Amniotic epithelial cell (primary cell): ENCODE results near the gene SRGAP3.

Source experiments
- DNase-seq: peaks from one replicate; pipeline ENCODE4 v3.0.0-alpha.2; 2010; ENCODE audit warnings: low read depth

SRGAP3 gene

GRCh38 chr3:9253327-9253726, 3.9 kb upstream of the SRGAP3 start:
- peak; percentile 10 for DNase-seq

- DNase-seq: no peak
Measured at GRCh38 chr3:9251055-9251786, 1.8 kb upstream of the SRGAP3 start.

GRCh38 chr3:9250236-9250635, 790 bp upstream of the SRGAP3 start:
- no peak for DNase-seq

- no peak for DNase-seq
Measured at GRCh38 chr3:9248522-9249271, 749 bp downstream of the SRGAP3 start.

GRCh38 chr3:9247941-9248521, 1.4 kb downstream of the SRGAP3 start:
- no peak for DNase-seq

GRCh38 chr3:9247361-9247940, 2.0 kb downstream of the SRGAP3 start:
- DNase-seq: no peak

- DNase-seq: no peak
Measured at GRCh38 chr3:9246189-9246588, 3.3 kb downstream of the SRGAP3 start.

GRCh38 chr3:9244495-9245183, 4.8 kb downstream of the SRGAP3 start:
- DNase-seq: no peak

- DNase-seq: no peak
Measured at GRCh38 chr3:9241956-9242355, 7.5 kb downstream of the SRGAP3 start.

GRCh38 chr3:9239680-9240079, 9.8 kb downstream of the SRGAP3 start:
- DNase-seq: no peak

GRCh38 chr3:9238721-9239295, 10.6 kb downstream of the SRGAP3 start:
- no peak for DNase-seq

GRCh38 chr3:9238276-9238675, 11.2 kb downstream of the SRGAP3 start:
- DNase-seq: no peak

- no peak for DNase-seq
Measured at GRCh38 chr3:9233814-9234600, 15.4 kb downstream of the SRGAP3 start.

GRCh38 chr3:9233101-9233500, 16.3 kb downstream of the SRGAP3 start:
- DNase-seq: no peak

- DNase-seq: no peak
Measured at GRCh38 chr3:9231937-9232336, 17.5 kb downstream of the SRGAP3 start.

- DNase-seq: no peak
Measured at GRCh38 chr3:9231471-9231870, 18.0 kb downstream of the SRGAP3 start.

GRCh38 chr3:9231006-9231405, 18.4 kb downstream of the SRGAP3 start:
- no peak for DNase-seq

- DNase-seq: peak; percentile 67
Measured at GRCh38 chr3:9230596-9230995, 18.9 kb downstream of the SRGAP3 start.

- DNase-seq: peak; percentile 16
Measured at GRCh38 chr3:9229879-9230278, 19.6 kb downstream of the SRGAP3 start.

- DNase-seq: peak; percentile 18
Measured at GRCh38 chr3:9229325-9229724, 20.1 kb downstream of the SRGAP3 start.

GRCh38 chr3:9226326-9226725, 23.1 kb downstream of the SRGAP3 start:
- DNase-seq: peak; percentile 76
